Measurements from ENCODE around the gene CREB3. TPM values are rescaled to one million over a fixed set of nuclear protein-coding genes. Genes with fewer than 3 reads are reported as not detected.
A peak's percentile ranks its signal among the peaks of the same experiment; 100 is the strongest.

Gene CREB3
- total and polyA plus RNA-seq, 4 donors, result 39.5 to 62.0 (median 48.7) TPM

- WGBS, 2 donors, result 73 to 74% methylated on average over 8 of the region's 8 CpGs
- Histone ChIP-seq H3K27ac (ENCODE audit: low read depth in 1 of 2, low read length in 2 of 2) (peak overlapping the region in 1 of 2 donors; percentile 26), H3K36me3 (ENCODE audit: control insufficient read depth in 1 of 2, insufficient read depth in 2 of 2, low read length in 1 of 2) (peaks cover 0 to 11% of the 10 kb centered on the region in 2 donors), H3K4me1 (ENCODE audit: control insufficient read depth in 1 of 2, insufficient read depth in 2 of 2, low read length in 2 of 2) (no peaks in the 10 kb centered on the region), H3K9me3 (ENCODE audit: control insufficient read depth, low read length) (no peaks in the 10 kb centered on the region), H3K4me3 (ENCODE audit: low read length in 2 of 2) (no peak overlapping the region), H3K27me3 (ENCODE audit: control insufficient read depth in 1 of 2, insufficient read depth in 2 of 2, low read length in 1 of 2) (no peaks in the 10 kb centered on the region)
- ATAC-seq (ENCODE audit: low FRiP score) (no peak), DNase-seq (no peak)
- intact Hi-C loops (cut with DNase I), result no loop called here
Observed at GRCh38 chr9:35743880-35744518, 11.5 kb downstream of the CREB3 start.

- no peaks in the 10 kb centered on the region for H3K27me3 ChIP-seq (ENCODE audit: control insufficient read depth in 1 of 2, insufficient read depth in 2 of 2, low read length in 1 of 2)
- 52 to 57% methylated on average over 1 of the region's 1 CpG for WGBS, 2 donors
- no peaks in the 10 kb centered on the region for H3K4me1 ChIP-seq (ENCODE audit: control insufficient read depth in 1 of 2, insufficient read depth in 2 of 2, low read length in 2 of 2)
- ATAC-seq (ENCODE audit: low FRiP score) (no peak), DNase-seq (no peak)
- no peaks in the 10 kb centered on the region for H3K9me3 ChIP-seq (ENCODE audit: control insufficient read depth, low read length)
- no peak overlapping the region for H3K27ac ChIP-seq (ENCODE audit: low read depth in 1 of 2, low read length in 2 of 2)
- intact Hi-C loops (cut with DNase I), result no loop called here
- no peak overlapping the region for H3K4me3 ChIP-seq (ENCODE audit: low read length in 2 of 2)
- peaks cover 0 to 5% of the 10 kb centered on the region in 2 donors for H3K36me3 ChIP-seq (ENCODE audit: control insufficient read depth in 1 of 2, insufficient read depth in 2 of 2, low read length in 1 of 2)
Observed at GRCh38 chr9:35745569-35745968, 13.1 kb downstream of the CREB3 start.

- H3K27ac ChIP-seq (ENCODE audit: low read depth in 1 of 2, low read length in 2 of 2), result no peak overlapping the region
- DNase-seq (no peak), ATAC-seq (ENCODE audit: low FRiP score) (no peak)
- H3K27me3 ChIP-seq (ENCODE audit: control insufficient read depth in 1 of 2, insufficient read depth in 2 of 2, low read length in 1 of 2), result no peaks in the 10 kb centered on the region
- intact Hi-C loops (cut with DNase I), result no loop called here
- peaks cover 0 to 5% of the 10 kb centered on the region in 2 donors for H3K36me3 ChIP-seq (ENCODE audit: control insufficient read depth in 1 of 2, insufficient read depth in 2 of 2, low read length in 1 of 2)
- H3K9me3 ChIP-seq (ENCODE audit: control insufficient read depth, low read length), result no peaks in the 10 kb centered on the region
- peak overlapping the region; percentile 5 to 96 for H3K4me3 ChIP-seq (ENCODE audit: low read length in 2 of 2)
- no peaks in the 10 kb centered on the region for H3K4me1 ChIP-seq (ENCODE audit: control insufficient read depth in 1 of 2, insufficient read depth in 2 of 2, low read length in 2 of 2)
- 29 to 34% methylated on average over 3 of the region's 3 CpGs for WGBS, 2 donors
Observed at GRCh38 chr9:35746583-35746982, 14.1 kb downstream of the CREB3 start.

GRCh38 chr9:35748242-35748857 is 15.9 kb downstream of the CREB3 start:
- WGBS, 2 donors, result 0 to 1% methylated on average over 24 of the region's 24 CpGs
- intact Hi-C loops (cut with DNase I), result loop anchor here in 1 of 2 donors (1.0 kb wide), 1 partner anchor 85 kb away; no protein-coding TSS in a partner anchor

GRCh38 chr9:35748858-35749514 is 16.5 kb downstream of the CREB3 start, which contains the start of the genes GBA2 and RGP1:
GBA2 (minus strand) TSS chr9:35749228; CDS start chr9:35748704, 524 bp downstream.
RGP1 (plus strand) TSS chr9:35749287; CDS start chr9:35749756, 469 bp downstream.
- WGBS, 2 donors, result 0% methylated on average over 41 to 69 of the region's 69 CpGs
- no peaks in the 10 kb centered on the region for H3K9me3 ChIP-seq (ENCODE audit: control insufficient read depth, low read length)
- peak; percentile 91 for ATAC-seq (ENCODE audit: low FRiP score)
- intact Hi-C loops (cut with DNase I), result loop anchor here in 1 of 2 donors (1.0 kb wide), 1 partner anchor 84 kb away; no protein-coding TSS in a partner anchor
- no peaks in the 10 kb centered on the region for H3K27me3 ChIP-seq (ENCODE audit: control insufficient read depth in 1 of 2, insufficient read depth in 2 of 2, low read length in 1 of 2)
- peak; percentile 87 to 94 for DNase-seq
- H3K36me3 ChIP-seq (ENCODE audit: control insufficient read depth in 1 of 2, insufficient read depth in 2 of 2, low read length in 1 of 2), result peaks cover 0 to 9% of the 10 kb centered on the region in 2 donors
- H3K4me1 ChIP-seq (ENCODE audit: control insufficient read depth in 1 of 2, insufficient read depth in 2 of 2, low read length in 2 of 2), result no peaks in the 10 kb centered on the region
- peak within 1 kb of the TSS; percentile 59 to 65 for H3K27ac ChIP-seq (ENCODE audit: low read depth in 1 of 2, low read length in 2 of 2)
- peak within 1 kb of the TSS; percentile 92 to 96 for H3K4me3 ChIP-seq (ENCODE audit: low read length in 2 of 2)

More at GRCh38 chr9:35748242-35748857, 15.9 kb downstream of the CREB3 start:
- peak overlapping the region; percentile 59 to 65 for H3K27ac ChIP-seq (ENCODE audit: low read depth in 1 of 2, low read length in 2 of 2)
- DNase-seq (no peak), ATAC-seq (ENCODE audit: low FRiP score) (no peak)
- H3K4me1 ChIP-seq (ENCODE audit: control insufficient read depth in 1 of 2, insufficient read depth in 2 of 2, low read length in 2 of 2), result no peaks in the 10 kb centered on the region
- no peaks in the 10 kb centered on the region for H3K9me3 ChIP-seq (ENCODE audit: control insufficient read depth, low read length)
- peaks cover 0 to 13% of the 10 kb centered on the region in 2 donors for H3K36me3 ChIP-seq (ENCODE audit: control insufficient read depth in 1 of 2, insufficient read depth in 2 of 2, low read length in 1 of 2)
- peak overlapping the region; percentile 92 to 96 for H3K4me3 ChIP-seq (ENCODE audit: low read length in 2 of 2)
- H3K27me3 ChIP-seq (ENCODE audit: control insufficient read depth in 1 of 2, insufficient read depth in 2 of 2, low read length in 1 of 2), result no peaks in the 10 kb centered on the region

GRCh38 chr9:35749515-35750255 is 17.2 kb downstream of the CREB3 start:
- Histone ChIP-seq H3K27me3 (ENCODE audit: control insufficient read depth in 1 of 2, insufficient read depth in 2 of 2, low read length in 1 of 2) (no peaks in the 10 kb centered on the region), H3K4me1 (ENCODE audit: control insufficient read depth in 1 of 2, insufficient read depth in 2 of 2, low read length in 2 of 2) (no peaks in the 10 kb centered on the region), H3K9me3 (ENCODE audit: control insufficient read depth, low read length) (no peaks in the 10 kb centered on the region), H3K4me3 (ENCODE audit: low read length in 2 of 2) (peak overlapping the region; percentile 92 to 96), H3K36me3 (ENCODE audit: control insufficient read depth in 1 of 2, insufficient read depth in 2 of 2, low read length in 1 of 2) (peaks cover 0 to 8% of the 10 kb centered on the region in 2 donors), H3K27ac (ENCODE audit: low read depth in 1 of 2, low read length in 2 of 2) (peak overlapping the region; percentile 2 to 51)
- DNase-seq (peak in 1 of 2 donors; percentile 68), ATAC-seq (ENCODE audit: low FRiP score) (peak; percentile 11)
- intact Hi-C loops (cut with DNase I), result no loop called here
- 2% methylated on average over 17 to 19 of the region's 19 CpGs for WGBS, 2 donors

- Histone ChIP-seq H3K4me3 (ENCODE audit: low read length in 2 of 2) (no peak overlapping the region), H3K27ac (ENCODE audit: low read depth in 1 of 2, low read length in 2 of 2) (peak overlapping the region in 1 of 2 donors; percentile 23), H3K36me3 (ENCODE audit: control insufficient read depth in 1 of 2, insufficient read depth in 2 of 2, low read length in 1 of 2) (peaks cover 0 to 8% of the 10 kb centered on the region in 2 donors), H3K4me1 (ENCODE audit: control insufficient read depth in 1 of 2, insufficient read depth in 2 of 2, low read length in 2 of 2) (no peaks in the 10 kb centered on the region), H3K27me3 (ENCODE audit: control insufficient read depth in 1 of 2, insufficient read depth in 2 of 2, low read length in 1 of 2) (no peaks in the 10 kb centered on the region), H3K9me3 (ENCODE audit: control insufficient read depth, low read length) (no peaks in the 10 kb centered on the region)
- DNase-seq, result no peak
- ATAC-seq (ENCODE audit: low FRiP score), result no peak
- intact Hi-C loops (cut with DNase I), result no loop called here
- WGBS, 2 donors, result 25 to 31% methylated on average over 4 of the region's 4 CpGs
Observed at GRCh38 chr9:35750256-35750531, 17.7 kb downstream of the CREB3 start.

GRCh38 chr9:35753466-35753865 is 21.0 kb downstream of the CREB3 start:
- DNase-seq, result no peak
- no peak overlapping the region for H3K4me3 ChIP-seq (ENCODE audit: low read length in 2 of 2)
- no peaks in the 10 kb centered on the region for H3K9me3 ChIP-seq (ENCODE audit: control insufficient read depth, low read length)
- ATAC-seq (ENCODE audit: low FRiP score), result no peak
- H3K36me3 ChIP-seq (ENCODE audit: control insufficient read depth in 1 of 2, insufficient read depth in 2 of 2, low read length in 1 of 2), result peaks cover 0 to 8% of the 10 kb centered on the region in 2 donors
- WGBS, 2 donors, result 79 to 87% methylated on average over 5 of the region's 5 CpGs
- H3K27me3 ChIP-seq (ENCODE audit: control insufficient read depth in 1 of 2, insufficient read depth in 2 of 2, low read length in 1 of 2), result no peaks in the 10 kb centered on the region
- H3K4me1 ChIP-seq (ENCODE audit: control insufficient read depth in 1 of 2, insufficient read depth in 2 of 2, low read length in 2 of 2), result no peaks in the 10 kb centered on the region
- H3K27ac ChIP-seq (ENCODE audit: low read depth in 1 of 2, low read length in 2 of 2), result no peak overlapping the region
- intact Hi-C loops (cut with DNase I), result no loop called here

Data from aorta (tissue), 5 donors.